OCI-LY7 (cell line): ENCODE data around the gene BCLAF1.

Experiments used
- EZH2phosphoT487 ChIP-seq: fragments of 200-600 bp; sonication (generic); IDR thresholded peaks from 2 replicates; pipeline ENCODE4 v1.6.1; 2018; ENCODE audit warnings: low read depth, borderline replicate concordance, mild to moderate bottlenecking, mixed run types, antibody characterized with exemption, low read length, moderate library complexity, mixed read lengths
- TF ChIP-seq, protein P1 (sequence below): fragments of 200-600 bp; sonication (generic); conservative IDR thresholded peaks from 2 replicates; pipeline ENCODE4 v1.5.1; 2014; ENCODE audit warnings: mild to moderate bottlenecking, antibody characterized with exemption, low read length, moderate library complexity, mixed read lengths

DNA sequence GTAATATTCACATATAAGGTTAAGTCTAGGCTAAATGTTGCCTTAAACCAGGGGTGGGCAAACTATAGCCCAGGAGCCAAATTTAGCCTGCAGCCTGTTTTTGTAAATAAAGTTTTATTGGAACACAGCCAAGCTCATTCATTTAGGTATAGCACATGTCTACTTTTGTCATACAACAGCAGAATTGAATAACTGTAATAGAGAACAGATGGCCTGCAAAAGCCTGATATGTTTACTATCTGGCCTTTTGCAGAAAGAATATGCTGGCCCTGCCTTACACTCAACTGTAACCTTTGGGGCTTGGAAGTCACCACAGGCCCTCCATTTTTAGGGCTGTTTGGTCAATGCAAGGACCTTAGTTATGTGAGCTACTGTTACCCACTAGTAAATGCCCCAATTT lies 17.7 kb upstream of the BCLAF1 start:
- TF ChIP-seq, protein P1, sequence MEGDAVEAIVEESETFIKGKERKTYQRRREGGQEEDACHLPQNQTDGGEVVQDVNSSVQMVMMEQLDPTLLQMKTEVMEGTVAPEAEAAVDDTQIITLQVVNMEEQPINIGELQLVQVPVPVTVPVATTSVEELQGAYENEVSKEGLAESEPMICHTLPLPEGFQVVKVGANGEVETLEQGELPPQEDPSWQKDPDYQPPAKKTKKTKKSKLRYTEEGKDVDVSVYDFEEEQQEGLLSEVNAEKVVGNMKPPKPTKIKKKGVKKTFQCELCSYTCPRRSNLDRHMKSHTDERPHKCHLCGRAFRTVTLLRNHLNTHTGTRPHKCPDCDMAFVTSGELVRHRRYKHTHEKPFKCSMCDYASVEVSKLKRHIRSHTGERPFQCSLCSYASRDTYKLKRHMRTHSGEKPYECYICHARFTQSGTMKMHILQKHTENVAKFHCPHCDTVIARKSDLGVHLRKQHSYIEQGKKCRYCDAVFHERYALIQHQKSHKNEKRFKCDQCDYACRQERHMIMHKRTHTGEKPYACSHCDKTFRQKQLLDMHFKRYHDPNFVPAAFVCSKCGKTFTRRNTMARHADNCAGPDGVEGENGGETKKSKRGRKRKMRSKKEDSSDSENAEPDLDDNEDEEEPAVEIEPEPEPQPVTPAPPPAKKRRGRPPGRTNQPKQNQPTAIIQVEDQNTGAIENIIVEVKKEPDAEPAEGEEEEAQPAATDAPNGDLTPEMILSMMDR: no peak
- TF ChIP-seq EZH2phosphoT487: no peak
